ENCODE data around the gene RNF103.
"Not testable (repeated sequence)": the region's sequence is repeated elsewhere in the genome, so short reads cannot be mapped to it uniquely, and the experiment has no call there.

The RNF103 gene

DNA sequence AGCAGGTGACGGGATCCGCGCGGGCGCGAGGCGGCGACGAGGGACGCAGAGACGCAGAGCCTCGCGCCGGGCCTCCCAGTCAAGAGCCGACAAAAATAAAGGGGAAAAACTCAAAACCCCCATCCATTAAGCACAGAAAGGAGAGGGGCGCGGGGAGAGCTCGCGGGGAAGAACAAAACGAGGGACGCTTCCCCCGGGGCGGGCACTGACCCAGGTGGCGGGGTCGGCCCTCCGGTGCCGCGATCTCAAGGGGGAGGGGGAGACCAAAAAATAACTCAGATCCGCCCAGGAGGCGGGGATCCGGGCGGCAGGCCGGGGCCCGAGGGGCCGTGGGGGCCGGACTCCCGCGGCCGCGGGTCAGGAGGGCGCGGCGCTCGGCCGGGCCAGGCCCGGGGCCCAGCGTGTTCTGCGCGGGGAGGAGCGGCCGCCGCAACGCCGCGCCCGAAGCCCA lies 597 bp downstream of the RNF103 start:
- DNase-seq, result peak; percentile 38 to 47

DNA sequence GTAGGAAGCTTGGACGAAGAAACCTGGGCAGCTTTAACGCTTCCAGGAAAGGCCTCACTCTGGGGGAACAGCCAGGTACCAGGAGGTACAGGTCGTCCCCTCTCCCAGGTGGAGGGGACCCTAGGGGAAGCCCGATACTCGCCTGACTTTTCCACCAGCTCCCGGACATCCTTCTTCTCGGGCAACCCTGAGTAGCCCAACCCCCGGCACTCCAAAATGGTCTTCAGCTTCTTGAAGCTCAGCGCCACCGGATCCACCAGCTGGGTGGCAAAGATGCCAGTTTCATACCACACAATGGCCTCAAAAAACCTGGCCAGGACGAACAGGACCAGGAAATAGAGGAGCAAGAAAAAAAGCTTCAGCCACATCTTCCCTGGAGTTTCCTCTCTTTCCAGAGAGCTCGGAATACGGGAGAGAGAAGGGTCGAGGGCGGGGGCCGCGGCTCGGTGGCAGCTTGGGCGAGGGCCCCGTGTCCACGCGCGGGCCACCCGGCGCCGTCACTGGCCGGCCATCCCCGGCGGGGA lies 1.1 kb downstream of the RNF103 start:
- peak in 1 of 2 donors; percentile 12 for DNase-seq

DNA sequence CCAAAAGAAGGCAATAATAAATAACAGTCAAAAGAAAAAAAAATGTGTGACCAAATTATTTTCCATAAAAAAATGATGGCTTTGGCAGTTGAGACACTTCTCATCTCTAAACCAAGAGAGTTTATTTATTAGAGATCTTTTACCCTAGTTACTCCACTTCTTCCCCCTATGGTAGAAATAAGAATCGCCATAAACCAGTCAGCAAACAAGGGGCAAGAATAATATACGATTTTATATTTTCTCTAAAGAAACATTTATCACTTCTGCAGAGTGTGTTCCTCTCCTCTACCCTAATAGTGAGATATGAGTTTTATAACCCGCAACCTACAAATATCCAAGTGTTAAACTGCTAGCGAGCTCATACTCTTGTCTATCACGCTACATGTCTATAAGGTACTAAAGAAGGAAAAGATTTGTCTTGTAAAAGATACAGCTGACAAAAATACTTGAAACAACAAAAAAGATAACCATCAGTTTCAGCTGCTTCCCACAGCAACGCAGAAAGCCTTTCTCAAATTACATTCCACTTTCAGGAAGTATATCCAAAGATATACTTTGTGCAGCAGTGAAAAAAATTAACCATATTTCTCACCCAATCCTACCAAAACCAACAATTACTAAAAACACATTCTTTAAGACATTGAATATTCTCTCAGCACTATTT lies 2.3 kb downstream of the RNF103 start:
- peak in 1 of 2 donors; percentile 16 for DNase-seq

DNA sequence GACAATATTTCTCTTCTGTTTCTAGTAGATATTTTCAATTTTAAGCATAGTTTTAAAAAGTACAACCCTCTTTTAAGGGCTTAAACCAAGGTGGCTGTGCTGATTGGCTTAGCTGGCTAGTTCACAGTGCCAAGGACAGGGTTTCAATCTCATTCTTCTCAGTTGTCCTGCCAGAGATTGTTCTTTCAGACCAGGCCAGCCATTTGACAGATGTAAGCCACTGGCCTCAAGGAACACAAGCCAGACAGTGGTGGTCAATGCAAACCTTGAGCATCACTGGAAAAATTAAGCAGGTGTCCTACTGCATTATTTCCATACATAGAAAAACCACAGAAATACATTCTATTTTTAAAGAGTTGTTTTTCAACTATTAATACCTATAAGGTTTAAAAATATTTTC lies 5.9 kb downstream of the RNF103 start:
- DNase-seq, result no peak

GRCh38 chr2:86617153-86617552 lies 6.5 kb downstream of the RNF103 start:
- DNase-seq, result no peak

DNA sequence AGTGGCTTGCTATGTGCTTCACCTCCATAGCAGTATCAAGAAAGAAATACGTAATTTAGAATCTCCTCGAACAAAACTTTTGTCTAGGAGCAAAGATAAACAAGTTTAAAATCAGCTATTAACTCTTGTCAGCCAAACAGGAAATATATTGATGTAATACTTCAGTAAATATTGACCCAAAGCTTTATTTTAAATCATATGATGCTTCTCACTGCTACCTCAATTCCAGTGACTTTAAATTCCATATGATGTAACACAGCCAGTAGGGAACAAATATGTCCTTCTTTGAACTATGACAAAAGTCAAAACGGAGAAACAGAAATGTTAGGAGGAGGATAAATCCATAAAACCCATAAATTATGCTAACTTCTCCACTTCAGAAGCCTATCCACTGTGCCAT lies 7.2 kb downstream of the RNF103 start:
- DNase-seq, result no peak

DNA sequence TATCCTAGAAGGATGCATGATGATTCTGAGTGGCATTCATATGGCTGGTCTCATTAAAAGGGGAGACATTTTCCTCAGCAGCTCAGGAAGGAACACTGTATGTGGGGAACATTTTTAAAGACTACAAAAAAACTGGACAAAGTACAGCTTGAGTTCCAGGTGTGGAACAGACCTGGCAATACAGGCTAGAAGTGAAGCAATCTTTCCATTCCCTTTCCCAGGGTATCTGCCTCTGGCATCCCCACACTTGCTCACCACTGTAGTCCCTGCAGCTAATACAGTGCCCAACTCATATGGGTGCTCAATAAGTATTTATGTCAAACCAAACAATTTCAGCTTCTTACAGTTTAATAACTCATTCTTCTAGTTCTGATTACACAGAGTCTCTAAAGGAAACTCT lies 8.1 kb downstream of the RNF103 start:
- DNase-seq, result no peak

GRCh38 chr2:86613515-86613914 lies 10.2 kb downstream of the RNF103 start:
- no peak for DNase-seq

GRCh38 chr2:86610871-86611270 lies 12.8 kb downstream of the RNF103 start:
- no peak for DNase-seq

DNA sequence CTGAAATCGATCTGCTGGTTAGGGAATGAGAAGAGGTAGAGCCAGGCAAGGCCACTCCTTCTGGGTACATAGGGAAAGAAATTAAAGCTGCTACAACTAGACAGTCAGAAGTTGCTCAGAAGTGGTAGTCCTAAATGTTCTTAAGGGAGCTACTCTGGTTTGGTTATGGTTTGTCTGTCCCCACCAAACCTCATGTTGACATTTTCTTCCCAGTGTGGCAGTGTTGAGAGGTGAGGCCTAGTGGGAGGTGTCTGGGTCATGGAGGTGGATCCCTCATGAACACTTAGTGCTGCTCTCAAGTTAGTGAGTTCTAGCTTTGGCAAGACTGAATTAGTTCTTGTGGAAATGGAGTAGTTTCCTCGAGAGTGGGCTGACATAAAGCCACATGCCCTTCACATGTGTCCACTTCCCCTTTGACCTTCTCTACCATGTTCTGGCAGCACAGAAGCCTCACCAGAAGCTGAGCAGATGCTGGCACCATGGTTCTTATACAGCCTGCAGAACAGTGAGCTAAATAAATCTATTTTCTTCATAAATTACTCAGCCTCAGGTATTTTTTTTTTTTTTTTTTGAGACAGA lies 14.7 kb downstream of the RNF103 start:
- DNase-seq, result peak in 1 of 2 donors; percentile 28

GRCh38 chr2:86603905-86604304 lies 19.8 kb downstream of the RNF103 start:
- DNase-seq, result no peak

GRCh38 chr2:86598966-86599365 lies 24.7 kb downstream of the RNF103 start:
- DNase-seq, result no peak

DNA sequence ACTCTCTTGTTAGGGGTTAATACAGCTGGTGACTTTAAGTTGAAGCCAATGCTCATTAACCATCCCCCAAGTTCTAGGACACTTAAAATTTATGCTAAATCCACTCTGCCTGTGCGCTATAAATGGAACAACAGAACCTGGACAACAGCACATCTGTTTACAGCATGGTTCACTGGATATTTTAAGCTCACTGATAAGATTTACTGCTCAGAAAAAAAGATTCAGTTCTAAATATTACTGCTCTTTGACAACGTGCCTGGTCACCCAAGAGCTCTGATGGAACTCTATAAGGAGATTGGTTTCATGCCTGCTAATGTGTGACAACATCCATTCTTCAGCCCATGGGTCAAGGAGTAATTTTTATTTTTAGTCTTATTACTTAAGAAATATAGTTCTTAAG lies 27.5 kb downstream of the RNF103 start:
- DNase-seq, result no peak

- no peak for DNase-seq
Observed at GRCh38 chr2:86593266-86593665, 30.4 kb downstream of the RNF103 start.

GRCh38 chr2:86592547-86593230 lies 31.0 kb downstream of the RNF103 start:
- no peak for DNase-seq

DNA sequence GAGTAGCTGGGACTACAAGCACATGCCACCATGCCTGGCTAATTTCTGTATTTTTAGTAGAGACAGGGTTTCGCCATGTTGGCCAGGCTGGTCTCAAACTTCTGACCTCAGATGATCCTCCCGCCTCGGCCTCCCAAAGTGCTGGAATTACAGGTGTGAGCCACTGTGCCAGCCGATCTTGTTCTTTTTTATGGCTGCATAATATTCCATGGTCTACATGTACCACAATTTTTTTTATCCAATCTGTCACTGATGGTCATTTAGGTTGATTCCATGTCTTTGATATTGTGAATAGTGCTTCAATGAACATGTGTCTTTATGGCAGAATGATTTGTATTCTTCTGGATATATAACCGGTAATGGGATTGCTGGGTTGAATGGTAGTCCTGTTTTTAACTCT lies 34.0 kb downstream of the RNF103 start:
- DNase-seq, result not testable (repeated sequence)

- peak; percentile 38 to 41 for DNase-seq
Observed at GRCh38 chr2:86584151-86584913, 39.3 kb downstream of the RNF103 start.

GRCh38 chr2:86580560-86580959 lies 43.1 kb downstream of the RNF103 start:
- no peak for DNase-seq

DNA sequence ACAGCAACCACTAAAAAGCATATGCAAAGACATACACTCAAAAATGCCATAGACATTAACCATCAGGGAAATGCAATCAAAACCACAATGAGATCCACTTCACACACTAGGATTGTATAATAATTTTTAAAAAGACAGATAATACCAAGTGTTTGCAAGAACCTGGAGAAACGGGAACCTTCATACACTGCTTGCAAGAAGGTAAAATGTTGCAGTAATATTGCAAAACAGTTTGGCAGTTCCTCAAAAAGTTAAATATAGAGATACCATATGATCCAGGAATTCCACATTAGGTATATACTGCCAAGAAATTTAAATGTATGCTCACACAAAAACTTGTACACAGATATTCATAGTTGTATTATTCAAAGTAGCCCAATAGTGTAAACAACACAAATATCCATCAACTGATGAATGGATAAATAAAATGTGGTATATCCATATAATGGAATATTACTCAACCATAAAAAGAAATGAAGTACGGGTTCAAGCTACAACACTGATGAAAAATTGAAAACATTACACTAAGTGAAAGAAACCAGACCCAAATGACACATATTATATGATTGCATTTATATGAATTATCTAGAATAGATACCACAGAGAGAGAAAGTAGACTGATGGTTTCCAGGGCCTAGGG lies 45.7 kb downstream of the RNF103 start:
- peak; percentile 47 to 62 for DNase-seq

GRCh38 chr2:86570059-86570458 lies 53.6 kb downstream of the RNF103 start:
- peak; percentile 29 to 71 for DNase-seq

GRCh38 chr2:86566821-86567190 lies 56.9 kb downstream of the RNF103 start:
- no peak for DNase-seq

GRCh38 chr2:86566158-86566820 lies 57.4 kb downstream of the RNF103 start:
- peak in 1 of 2 donors; percentile 10 for DNase-seq

Data from inflammatory macrophage treated with lipopolysaccharide for 1 hour (primary cell).